ENCODE data around the gene KANK2. TPM values are rescaled to one million over a fixed set of nuclear protein-coding genes. Genes with fewer than 3 reads are reported as not detected.

Gene KANK2
- total RNA-seq, 1 experiment from 2014 or later, result 17.6 TPM

GRCh38 chr19:11205939-11206570 lies 8.7 kb upstream of the KANK2 start:
- H3K4me1 ChIP-seq, result no peaks in the 10 kb centered on the region
- ChIA-PET CTCF (no interaction called here), POLR2A (no interaction called here)
- intact Hi-C loops (cut with micrococcal nuclease; ENCODE audit: unreplicated experiment), result no loop called here
- H3K4me3 Mint-ChIP-seq (ENCODE audit: unreplicated experiment), result no peak overlapping the region
- no peaks in the 10 kb centered on the region for H3K27me3 ChIP-seq (replicated peaks; ENCODE audit: control insufficient read depth, insufficient read depth, low read length)
- TF ChIP-seq, protein P1, sequence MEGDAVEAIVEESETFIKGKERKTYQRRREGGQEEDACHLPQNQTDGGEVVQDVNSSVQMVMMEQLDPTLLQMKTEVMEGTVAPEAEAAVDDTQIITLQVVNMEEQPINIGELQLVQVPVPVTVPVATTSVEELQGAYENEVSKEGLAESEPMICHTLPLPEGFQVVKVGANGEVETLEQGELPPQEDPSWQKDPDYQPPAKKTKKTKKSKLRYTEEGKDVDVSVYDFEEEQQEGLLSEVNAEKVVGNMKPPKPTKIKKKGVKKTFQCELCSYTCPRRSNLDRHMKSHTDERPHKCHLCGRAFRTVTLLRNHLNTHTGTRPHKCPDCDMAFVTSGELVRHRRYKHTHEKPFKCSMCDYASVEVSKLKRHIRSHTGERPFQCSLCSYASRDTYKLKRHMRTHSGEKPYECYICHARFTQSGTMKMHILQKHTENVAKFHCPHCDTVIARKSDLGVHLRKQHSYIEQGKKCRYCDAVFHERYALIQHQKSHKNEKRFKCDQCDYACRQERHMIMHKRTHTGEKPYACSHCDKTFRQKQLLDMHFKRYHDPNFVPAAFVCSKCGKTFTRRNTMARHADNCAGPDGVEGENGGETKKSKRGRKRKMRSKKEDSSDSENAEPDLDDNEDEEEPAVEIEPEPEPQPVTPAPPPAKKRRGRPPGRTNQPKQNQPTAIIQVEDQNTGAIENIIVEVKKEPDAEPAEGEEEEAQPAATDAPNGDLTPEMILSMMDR (IDR thresholded peaks at IDR 0.05; ENCODE audit: insufficient read depth in 1 of 2, low read depth in 1 of 2, low read length in 1 of 2, severe bottlenecking in 1 of 2, unreplicated experiment in 1 of 2), result no peak
- no peak overlapping the region for H3K27ac Mint-ChIP-seq (ENCODE audit: unreplicated experiment)
- no TSS peak for BruUV-seq (replicated peaks)
- DNase-seq, result no peak
- no peaks in the 10 kb centered on the region for H3K27me3 Mint-ChIP-seq (ENCODE audit: insufficient read depth, unreplicated experiment)
- H3K36me3 Mint-ChIP-seq (ENCODE audit: insufficient read depth, unreplicated experiment), result peaks cover 20% of the 10 kb centered on the region
- no peaks in the 10 kb centered on the region for H3K9me3 ChIP-seq
- H3K4me1 Mint-ChIP-seq (ENCODE audit: low read depth, unreplicated experiment), result peaks cover 6% of the 10 kb centered on the region
- no peaks in the 10 kb centered on the region for H3K9me3 Mint-ChIP-seq (ENCODE audit: unreplicated experiment)
- H3K4me3 ChIP-seq (ENCODE audit: low read depth, low read length), result no peak overlapping the region
- H3K36me3 ChIP-seq (ENCODE audit: control insufficient read depth, insufficient read depth, low read length), result no peaks in the 10 kb centered on the region; the same call in 1 of the 2 replicates

DNA sequence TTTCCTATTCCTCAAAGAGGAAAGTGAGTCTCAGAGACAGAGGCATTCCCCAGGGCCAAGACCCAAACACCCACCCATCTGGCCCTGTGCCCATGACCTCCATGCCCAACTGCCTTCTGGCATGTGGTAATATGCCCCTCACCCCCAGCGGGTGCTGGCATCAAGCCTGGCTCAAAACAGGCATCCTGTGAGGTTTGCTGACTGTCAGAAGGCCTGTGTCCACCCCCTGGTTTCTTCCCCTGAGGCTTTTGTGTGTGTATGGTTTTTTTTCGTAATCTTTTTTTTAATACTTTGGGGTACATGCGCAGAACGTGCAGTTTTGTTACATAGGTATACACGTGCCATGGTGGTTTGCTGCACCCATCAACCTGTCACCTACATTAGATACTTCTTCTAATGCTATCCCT lies 7.6 kb upstream of the KANK2 start:
- Histone ChIP-seq H3K4me3 (ENCODE audit: low read depth, low read length) (no peak overlapping the region), H3K36me3 (ENCODE audit: control insufficient read depth, insufficient read depth, low read length) (no peaks in the 10 kb centered on the region; the same call in 1 of the 2 replicates), H3K4me1 (no peaks in the 10 kb centered on the region), H3K27me3 (replicated peaks; ENCODE audit: control insufficient read depth, insufficient read depth, low read length) (no peaks in the 10 kb centered on the region), H3K9me3 (no peaks in the 10 kb centered on the region)
- H3K27ac Mint-ChIP-seq (ENCODE audit: unreplicated experiment), result no peak overlapping the region
- CTCF ChIA-PET, result no interaction called here
- intact Hi-C loops (cut with micrococcal nuclease; ENCODE audit: unreplicated experiment), result no loop called here
- TF ChIP-seq, protein P1 (IDR thresholded peaks at IDR 0.05; ENCODE audit: insufficient read depth in 1 of 2, low read depth in 1 of 2, low read length in 1 of 2, severe bottlenecking in 1 of 2, unreplicated experiment in 1 of 2), result no peak
- H3K4me1 Mint-ChIP-seq (ENCODE audit: low read depth, unreplicated experiment), result peaks cover 6% of the 10 kb centered on the region
- no peak overlapping the region for H3K4me3 Mint-ChIP-seq (ENCODE audit: unreplicated experiment)
- BruUV-seq (replicated peaks), result no TSS peak
- no peaks in the 10 kb centered on the region for H3K9me3 Mint-ChIP-seq (ENCODE audit: unreplicated experiment)
- H3K36me3 Mint-ChIP-seq (ENCODE audit: insufficient read depth, unreplicated experiment), result peaks cover 17% of the 10 kb centered on the region
- POLR2A ChIA-PET, result no interaction called here
- DNase-seq, result no peak
- no peaks in the 10 kb centered on the region for H3K27me3 Mint-ChIP-seq (ENCODE audit: insufficient read depth, unreplicated experiment)

- DNase-seq, result no peak
- Mint-ChIP-seq H3K4me3 (ENCODE audit: unreplicated experiment) (no peak overlapping the region), H3K27me3 (ENCODE audit: insufficient read depth, unreplicated experiment) (no peaks in the 10 kb centered on the region), H3K36me3 (ENCODE audit: insufficient read depth, unreplicated experiment) (peaks cover 24% of the 10 kb centered on the region), H3K4me1 (ENCODE audit: low read depth, unreplicated experiment) (peaks cover 6% of the 10 kb centered on the region), H3K27ac (ENCODE audit: unreplicated experiment) (no peak overlapping the region), H3K9me3 (ENCODE audit: unreplicated experiment) (no peaks in the 10 kb centered on the region)
- H3K36me3 ChIP-seq (ENCODE audit: control insufficient read depth, insufficient read depth, low read length), result no peaks in the 10 kb centered on the region; the same call in 1 of the 2 replicates
- H3K4me3 ChIP-seq (ENCODE audit: low read depth, low read length), result no peak overlapping the region
- no peaks in the 10 kb centered on the region for H3K27me3 ChIP-seq (replicated peaks; ENCODE audit: control insufficient read depth, insufficient read depth, low read length)
- TF ChIP-seq, protein P1 (IDR thresholded peaks at IDR 0.05; ENCODE audit: insufficient read depth in 1 of 2, low read depth in 1 of 2, low read length in 1 of 2, severe bottlenecking in 1 of 2, unreplicated experiment in 1 of 2), result no peak
- intact Hi-C loops (cut with micrococcal nuclease; ENCODE audit: unreplicated experiment), result no loop called here
- H3K4me1 ChIP-seq, result no peaks in the 10 kb centered on the region
- H3K9me3 ChIP-seq, result no peaks in the 10 kb centered on the region
- ChIA-PET POLR2A (no interaction called here), CTCF (interaction anchor here (0.6 to 0.8 kb wide), 2 partner anchors 34 to 78 kb away, joined by 3 to 4 read pairs; no protein-coding TSS in a partner anchor)
- BruUV-seq (replicated peaks), result no TSS peak
Observed at GRCh38 chr19:11204076-11204602, 6.8 kb upstream of the KANK2 start.
